Stimulated activated CD4-positive, alpha-beta T cell treated with anti-CD3 and anti-CD28 coated beads, TNF-alpha, amount 100 ng/mL, for 4 hours (primary cell): ENCODE measurements around the gene ST3GAL3.
A peak's percentile ranks its signal among the peaks of the same experiment; 100 is the strongest.
"Not testable (repeated sequence)": the region's sequence is repeated elsewhere in the genome, so short reads cannot be mapped to it uniquely, and the experiment has no call there.

ENCODE experiments used
- DNase-seq, 3 experiments: peaks; one replicate each; pipeline ENCODE4 v3.0.0-alpha.2; 2020; ENCODE audit warnings: low read depth in 3 of 3

The ST3GAL3 gene

GRCh38 chr1:43819357-43819756, 112.0 kb downstream of the ST3GAL3 start:
- no peak for DNase-seq

GRCh38 chr1:43821471-43821870, 114.1 kb downstream of the ST3GAL3 start:
- no peak for DNase-seq

- DNase-seq, result no peak
Measured at GRCh38 chr1:43822040-43822690, 114.8 kb downstream of the ST3GAL3 start.

- DNase-seq, result no peak
Measured at GRCh38 chr1:43824795-43825194, 117.5 kb downstream of the ST3GAL3 start.

- no peak for DNase-seq
Measured at GRCh38 chr1:43828574-43828973, 121.2 kb downstream of the ST3GAL3 start.

GRCh38 chr1:43830802-43831201, 123.5 kb downstream of the ST3GAL3 start:
- no peak for DNase-seq

GRCh38 chr1:43831851-43832250, 124.5 kb downstream of the ST3GAL3 start:
- no peak for DNase-seq

GRCh38 chr1:43832255-43832654, 124.9 kb downstream of the ST3GAL3 start:
- no peak for DNase-seq

GRCh38 chr1:43832998-43833397, 125.7 kb downstream of the ST3GAL3 start:
- no peak for DNase-seq

GRCh38 chr1:43833902-43834279, 126.6 kb downstream of the ST3GAL3 start:
- DNase-seq, result not testable (repeated sequence)

GRCh38 chr1:43834280-43835081, 127.1 kb downstream of the ST3GAL3 start:
- no peak for DNase-seq

- no peak for DNase-seq
Measured at GRCh38 chr1:43835082-43836021, 128.0 kb downstream of the ST3GAL3 start.

GRCh38 chr1:43836267-43836951, 129.1 kb downstream of the ST3GAL3 start:
- DNase-seq, result peak; percentile 41 to 59 (median 54)

GRCh38 chr1:43839056-43839455, 131.7 kb downstream of the ST3GAL3 start:
- DNase-seq, result no peak

GRCh38 chr1:43841321-43842174, 134.2 kb downstream of the ST3GAL3 start:
- no peak for DNase-seq

GRCh38 chr1:43842175-43842498, 134.8 kb downstream of the ST3GAL3 start:
- no peak for DNase-seq

GRCh38 chr1:43843684-43844083, 136.3 kb downstream of the ST3GAL3 start:
- DNase-seq, result no peak

- no peak for DNase-seq
Measured at GRCh38 chr1:43844114-43844513, 136.8 kb downstream of the ST3GAL3 start.

- no peak for DNase-seq
Measured at GRCh38 chr1:43847290-43847689, 140.0 kb downstream of the ST3GAL3 start.

GRCh38 chr1:43847882-43848281, 140.5 kb downstream of the ST3GAL3 start:
- no peak for DNase-seq

- no peak for DNase-seq
Measured at GRCh38 chr1:43849670-43850069, 142.3 kb downstream of the ST3GAL3 start.
